ENCODE measurements around the gene CFAP92.
"Not testable (repeated sequence)": the region's sequence is repeated elsewhere in the genome, so short reads cannot be mapped to it uniquely, and the experiment has no call there.

Gene CFAP92

DNA sequence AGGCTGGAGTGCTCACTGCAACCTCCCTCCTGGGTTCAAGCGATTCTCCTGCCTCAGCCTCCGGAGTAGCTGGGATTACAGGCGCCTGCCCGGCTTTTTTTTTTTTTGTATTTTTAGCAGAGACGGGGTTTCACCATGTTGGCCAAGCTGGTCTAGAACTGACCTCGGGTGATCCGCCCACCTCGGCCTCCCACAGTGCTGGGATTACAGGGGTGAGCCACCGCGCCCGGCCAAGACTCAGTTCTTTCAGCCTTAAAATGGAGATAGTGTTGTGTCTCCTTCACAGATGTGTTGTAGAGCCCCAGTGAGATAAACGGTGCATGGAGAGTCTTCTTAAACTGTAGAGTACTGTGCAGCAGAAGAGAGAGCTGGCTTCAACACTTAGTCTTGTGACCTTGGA lies 113.4 kb downstream of the CFAP92 start:
- not testable (repeated sequence) for DNase-seq

GRCh38 chr3:128879991-128880390 lies 113.9 kb downstream of the CFAP92 start:
- no peak for DNase-seq

GRCh38 chr3:128879125-128879969 lies 114.5 kb downstream of the CFAP92 start, which contains the start of gene ACAD9:
Gene ACAD9 (plus strand): TSS chr3:128879620. CDS start chr3:128879692, 72 bp downstream.
- DNase-seq = peak; percentile 99

GRCh38 chr3:128878556-128879124 lies 115.2 kb downstream of the CFAP92 start:
- DNase-seq = peak; percentile 56

- DNase-seq = no peak
Observed at GRCh38 chr3:128878011-128878457, 115.8 kb downstream of the CFAP92 start.

DNA sequence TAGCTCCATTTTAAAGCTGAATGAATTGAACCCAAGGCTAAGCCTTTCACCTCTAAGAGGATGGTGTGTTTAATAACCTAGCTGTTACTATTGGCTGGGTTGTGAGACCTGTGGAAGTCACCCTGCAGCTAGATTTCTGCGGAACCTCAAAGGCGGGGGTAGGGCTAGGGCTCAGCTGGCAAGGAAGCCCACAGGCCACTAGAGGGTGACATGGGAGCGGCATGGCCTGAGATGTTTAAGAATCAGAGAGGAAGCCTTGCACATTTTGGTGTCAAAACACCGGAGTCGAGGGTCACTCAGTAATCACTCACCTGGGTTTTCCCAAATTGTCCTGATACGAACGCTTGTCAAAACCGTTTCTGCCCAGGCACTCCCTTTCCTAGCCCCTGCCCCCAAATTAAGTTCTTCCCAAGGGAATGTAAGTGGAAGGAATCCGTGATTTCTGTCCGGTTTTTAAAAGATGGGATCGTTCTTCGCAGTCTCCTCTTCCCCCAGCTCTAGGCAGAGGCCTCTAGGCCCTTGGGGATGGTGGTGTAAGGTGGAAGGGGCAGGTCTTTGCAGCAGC lies 118.2 kb downstream of the CFAP92 start:
- DNase-seq = peak; percentile 57

DNA sequence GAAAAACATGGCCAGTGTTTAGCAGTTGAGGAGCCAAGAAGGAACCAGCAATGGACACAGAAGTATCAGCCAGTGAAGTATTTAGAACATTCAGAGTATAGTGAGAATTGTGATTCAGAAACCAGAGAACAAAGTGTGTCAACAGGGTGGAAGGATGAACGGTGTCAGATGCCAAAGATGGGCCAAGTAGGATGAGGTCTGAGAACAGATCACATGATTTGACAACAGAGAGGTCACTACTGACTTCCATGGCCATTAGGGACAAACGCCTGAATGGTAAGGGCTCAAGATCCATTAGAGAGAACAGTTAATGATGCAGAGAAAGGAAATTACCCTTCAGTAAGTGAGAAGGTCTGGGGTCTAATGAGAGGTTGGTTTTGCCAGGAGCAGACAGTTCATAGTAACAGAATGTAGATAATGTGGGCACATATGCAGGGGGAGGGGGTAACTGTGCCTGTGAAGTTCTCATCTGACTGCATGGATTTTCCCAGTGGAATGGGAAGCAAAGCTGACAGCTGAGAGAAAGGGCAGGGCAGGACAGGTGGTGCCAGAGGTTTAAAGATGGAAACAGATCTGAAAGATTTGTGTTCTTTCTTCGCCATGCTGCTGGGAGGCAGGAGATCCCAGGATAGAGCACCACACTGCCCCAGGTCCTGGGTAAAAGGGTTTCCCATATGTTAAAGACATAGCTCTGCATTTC lies 119.2 kb downstream of the CFAP92 start:
- no peak for DNase-seq

GRCh38 chr3:128873244-128874022 lies 120.4 kb downstream of the CFAP92 start:
- peak; percentile 76 for DNase-seq

DNA sequence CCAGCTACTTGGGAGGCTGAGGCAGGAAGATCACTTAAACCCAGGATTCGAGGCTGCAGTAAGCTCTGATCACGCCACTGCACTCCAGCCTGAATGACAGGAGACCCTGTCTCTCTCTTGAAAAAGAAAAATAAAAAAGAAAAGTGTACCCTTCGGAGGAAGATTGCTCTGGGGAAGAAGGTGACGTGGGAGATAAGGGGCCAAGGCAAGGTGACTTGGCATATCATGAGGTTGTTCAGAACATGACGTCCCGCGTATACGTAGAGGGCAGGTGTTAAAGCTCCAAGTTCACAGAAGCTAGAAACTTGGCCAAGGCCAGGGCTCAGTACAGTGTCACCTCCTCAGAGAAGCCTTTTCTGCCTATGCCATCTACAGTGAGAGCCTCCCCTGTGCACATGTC lies 121.1 kb downstream of the CFAP92 start:
- DNase-seq = no peak

DNA sequence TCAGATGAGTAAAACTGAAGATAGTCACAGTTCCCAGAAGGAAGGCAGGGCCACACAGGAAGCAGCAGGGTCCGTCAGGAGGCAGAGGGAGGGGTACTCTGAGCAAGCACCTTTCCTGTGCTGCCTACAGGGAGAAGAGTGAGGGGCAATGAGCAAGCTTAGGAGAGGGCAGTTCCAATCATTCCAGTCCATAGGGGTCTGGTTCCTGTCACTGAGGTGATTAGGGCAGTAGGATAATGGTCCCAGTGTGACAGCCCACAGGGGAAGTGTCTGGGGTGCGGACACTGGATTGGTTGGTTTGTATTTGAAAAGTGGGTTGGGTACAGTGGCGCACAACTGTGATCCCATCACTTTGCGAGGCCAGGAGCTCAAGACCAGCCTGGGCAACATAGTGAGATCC lies 121.6 kb downstream of the CFAP92 start:
- DNase-seq = no peak

DNA sequence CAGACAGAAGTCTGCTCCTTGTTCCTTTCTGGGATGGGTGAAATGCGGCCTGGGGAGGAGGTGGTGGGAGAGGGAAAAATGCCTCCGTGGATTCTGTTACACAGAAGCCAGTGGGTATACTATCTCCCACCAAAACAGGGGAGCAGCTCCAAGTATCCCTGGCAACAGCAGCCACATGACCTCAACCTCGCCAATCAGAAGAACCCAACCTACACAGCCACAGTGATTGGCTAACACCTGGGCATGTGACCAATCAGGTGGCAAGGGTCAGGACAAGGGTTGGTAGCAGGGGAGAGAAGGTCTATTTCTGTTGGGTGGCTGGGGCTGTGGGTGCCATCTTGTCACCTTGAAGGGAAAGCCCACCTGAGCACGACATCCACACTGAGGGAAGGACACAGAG lies 123.5 kb downstream of the CFAP92 start:
- no peak for DNase-seq

DNA sequence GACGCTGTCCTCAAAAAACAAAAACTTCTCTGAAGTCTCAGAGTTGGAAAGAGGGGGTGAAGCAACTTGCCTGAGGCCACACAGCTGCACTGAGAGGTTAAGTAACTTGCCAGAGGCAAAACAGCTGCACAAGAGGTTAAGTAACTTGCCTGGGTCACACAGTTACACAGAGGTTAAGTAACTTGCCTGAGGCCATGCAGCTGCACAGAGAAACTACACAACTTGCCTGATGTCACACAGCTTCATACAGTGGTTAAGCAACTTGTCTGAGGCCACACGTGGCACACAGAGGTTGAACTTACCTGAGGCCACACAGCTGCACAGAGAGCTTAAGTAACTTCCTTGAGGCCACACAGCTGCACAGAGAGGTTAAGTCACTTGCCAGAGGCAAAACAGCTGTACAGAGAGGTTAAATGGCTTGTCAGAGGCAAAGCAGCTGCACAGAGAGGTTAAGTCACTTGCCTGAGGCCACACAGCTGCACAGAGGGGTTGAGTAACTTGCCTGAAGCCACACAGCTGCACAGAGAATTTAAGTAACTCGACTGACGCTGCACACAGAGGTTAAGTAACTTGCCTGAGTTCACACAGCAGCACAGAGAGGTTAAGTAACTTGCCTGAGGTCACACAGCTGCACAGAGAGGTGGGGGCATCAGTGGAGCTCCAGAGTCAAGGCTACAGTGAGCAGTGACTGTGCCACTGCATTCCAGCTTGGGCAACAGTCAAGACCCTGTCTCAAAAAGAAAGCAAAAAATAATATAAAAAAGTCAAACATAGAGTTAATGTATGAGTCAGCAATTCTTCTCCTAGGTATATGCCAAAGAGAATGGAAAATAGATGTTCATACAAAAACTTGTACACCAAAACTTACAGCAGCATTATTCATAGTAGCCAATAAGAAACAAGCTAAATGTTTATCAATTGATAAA lies 126.4 kb downstream of the CFAP92 start:
- DNase-seq = no peak

- peak; percentile 57 for DNase-seq
Observed at GRCh38 chr3:128864849-128865804, 128.7 kb downstream of the CFAP92 start.

DNA sequence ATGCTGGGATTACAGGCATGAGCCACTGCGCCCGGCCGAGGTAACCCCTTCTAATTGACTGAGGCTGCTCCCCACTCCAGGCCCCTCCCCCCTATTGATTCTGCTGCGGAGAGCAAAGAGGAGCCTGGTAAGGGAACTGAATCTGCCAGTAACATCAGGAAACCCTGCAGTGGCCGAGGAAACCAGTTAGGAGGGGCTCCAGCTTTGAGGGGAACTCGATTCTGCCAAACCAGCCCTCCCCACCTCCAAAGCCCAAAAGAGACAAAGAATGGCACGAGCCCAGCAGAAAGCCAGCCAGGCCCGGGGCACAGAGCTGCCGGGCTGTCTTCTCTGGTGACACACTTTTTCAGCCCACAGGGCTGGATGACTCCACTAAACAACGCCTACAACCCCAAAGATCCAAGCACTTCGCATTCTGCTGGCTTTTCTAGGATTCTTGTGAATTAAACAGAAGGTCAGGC lies 129.5 kb downstream of the CFAP92 start:
- no peak for DNase-seq

GRCh38 chr3:128863560-128863959 lies 130.3 kb downstream of the CFAP92 start:
- DNase-seq = no peak

- DNase-seq = no peak
Observed at GRCh38 chr3:128861491-128861890, 132.4 kb downstream of the CFAP92 start.

Data from NCI-H146 (cell line).